Thymus (tissue), 11 donors: ENCODE measurements around the gene AKAP8L. TPM values are rescaled to one million over a fixed set of nuclear protein-coding genes. Genes with fewer than 3 reads are reported as not detected.
A peak's percentile ranks its signal among the peaks of the same experiment; 100 is the strongest.

Experiments used
- DNase-seq, 9 donors: peaks; one replicate each; pipeline ENCODE4 v3.0.0-alpha.2; 2013; ENCODE audit warnings: low spot score in 9 of 9, low read depth in 6 of 9, missing footprints in 1 of 9
- H3K27ac ChIP-seq, 2 donors: one replicate each; pipeline ENCODE4 v1.5.1; 2013; ENCODE audit warnings: control low read depth in 1 of 2, low read depth in 1 of 2, low read length in 1 of 2, mild to moderate bottlenecking in 1 of 2, moderate library complexity in 1 of 2
- H3K27me3 ChIP-seq, 2 donors: one replicate each; pipeline ENCODE4 v1.5.1; 2013; ENCODE audit warnings: low read length in 1 of 2; ENCODE audit not compliant: control insufficient read depth in 2 of 2, insufficient read depth in 1 of 2
- H3K36me3 ChIP-seq, 2 donors: one replicate each; pipeline ENCODE4 v1.5.1; 2013; ENCODE audit warnings: low read length in 1 of 2, mild to moderate bottlenecking in 1 of 2, moderate library complexity in 1 of 2; ENCODE audit not compliant: control insufficient read depth in 2 of 2, insufficient read depth in 2 of 2
- H3K4me1 ChIP-seq, 2 donors: one replicate each; pipeline ENCODE4 v1.5.1; 2013; ENCODE audit warnings: low read length in 2 of 2; ENCODE audit not compliant: control insufficient read depth in 2 of 2, insufficient read depth in 2 of 2
- H3K4me3 ChIP-seq, 2 donors: one replicate each; pipeline ENCODE4 v1.5.1; 2013; ENCODE audit warnings: low read length in 2 of 2, control low read depth in 1 of 2, mild to moderate bottlenecking in 1 of 2
- H3K9me3 ChIP-seq, 2 donors: one replicate each; pipeline ENCODE4 v1.5.1; 2013; ENCODE audit warnings: low read length in 1 of 2, mild to moderate bottlenecking in 1 of 2; ENCODE audit not compliant: control insufficient read depth in 2 of 2, insufficient read depth in 1 of 2
- WGBS: extraction: QIAGEN DNeasy Blood & Tissue Kit; methylation state at CpG from one replicate; pipeline ENCODE4 v1.1.7; 2013; 5-methylcytosine and 5-hydroxymethylcytosine counted together
- polyA plus RNA-seq: library from polyadenylated mRNA; stranded (reverse); fragments of 200-250 nt; gene quantifications from one replicate; pipeline ENCODE4 v1.2.3, GENCODE V29; 2013
- total RNA-seq: library from RNA; stranded (reverse); fragments of 120-200 nt; gene quantifications from one replicate; pipeline ENCODE4 v1.2.4, GENCODE V29; 2013
- donor health status: healthy.

The AKAP8L gene
- total and polyA plus RNA-seq, 2 donors: 64.1 to 128 TPM

DNA sequence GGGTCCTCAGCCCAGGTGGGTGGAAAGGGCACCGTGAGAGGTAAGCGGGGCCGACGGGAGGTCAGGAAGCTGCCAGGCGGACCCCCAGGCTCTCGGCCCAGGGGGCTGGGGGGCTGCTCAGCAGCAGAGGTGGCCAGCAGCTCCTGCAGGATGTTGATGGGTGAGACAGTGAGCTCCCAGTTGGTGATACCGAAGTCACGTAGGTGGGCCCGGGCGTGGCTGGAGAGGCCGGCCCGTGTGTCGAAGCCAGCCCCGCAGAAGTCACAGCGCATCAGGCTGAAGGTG, 18.0 kb upstream of the AKAP8L start:
- no peaks in the 10 kb centered on the region for H3K9me3 ChIP-seq
- no peaks in the 10 kb centered on the region for H3K27me3 ChIP-seq
- H3K36me3 ChIP-seq: peaks cover 0 to 4% of the 10 kb centered on the region in 2 donors
- WGBS: 97% methylated on average over 15 of the region's 15 CpGs
- no peak overlapping the region for H3K27ac ChIP-seq
- H3K4me1 ChIP-seq: peaks cover 2 to 16% of the 10 kb centered on the region in 2 donors
- H3K4me3 ChIP-seq: no peak overlapping the region
- DNase-seq: no peak

DNA sequence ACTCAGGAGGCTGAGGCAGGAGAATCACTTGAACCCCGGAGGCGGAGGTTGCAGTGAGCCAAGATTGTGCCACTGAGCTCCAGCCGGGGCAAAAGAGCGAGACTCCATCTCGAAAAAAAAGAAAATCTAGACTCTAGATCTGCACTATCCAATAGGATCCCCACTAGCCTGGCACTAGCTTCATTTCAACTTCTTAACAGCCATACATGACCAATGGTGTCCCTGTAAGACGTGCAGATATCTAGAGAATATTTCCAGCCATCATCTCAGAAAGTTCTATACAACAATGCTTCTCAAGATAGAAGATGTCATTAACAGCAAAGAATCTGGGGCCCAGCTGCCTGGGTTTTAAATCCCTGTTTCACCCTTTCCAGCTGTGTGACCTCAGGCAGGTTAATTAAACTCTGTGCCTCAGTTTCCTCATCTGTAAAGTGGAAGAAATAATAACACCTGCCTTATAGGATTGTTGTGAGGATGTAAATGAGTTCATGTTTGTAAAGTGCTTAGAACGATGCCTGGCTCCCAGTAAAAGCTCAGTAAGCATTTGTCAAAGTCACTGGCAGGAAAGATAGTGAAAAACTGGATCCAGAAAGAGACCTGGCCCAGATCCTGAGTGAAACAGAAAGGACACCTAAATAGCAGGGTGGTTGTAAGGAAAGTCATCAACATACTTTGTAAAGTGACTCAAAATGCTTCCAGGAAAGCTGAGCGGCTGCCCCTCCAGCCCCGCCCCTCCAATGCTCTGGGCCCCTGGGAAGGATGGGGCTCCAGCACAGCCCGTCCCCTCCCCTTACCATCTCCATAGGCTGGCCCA, 17.4 kb upstream of the AKAP8L start:
- Histone ChIP-seq H3K27me3 (no peaks in the 10 kb centered on the region), H3K36me3 (peaks cover 0 to 4% of the 10 kb centered on the region in 2 donors), H3K9me3 (no peaks in the 10 kb centered on the region), H3K27ac (no peak overlapping the region), H3K4me3 (no peak overlapping the region), H3K4me1 (peaks cover 7 to 22% of the 10 kb centered on the region in 2 donors)
- no peak for DNase-seq
- 96% methylated on average over 10 of the region's 10 CpGs for WGBS

DNA sequence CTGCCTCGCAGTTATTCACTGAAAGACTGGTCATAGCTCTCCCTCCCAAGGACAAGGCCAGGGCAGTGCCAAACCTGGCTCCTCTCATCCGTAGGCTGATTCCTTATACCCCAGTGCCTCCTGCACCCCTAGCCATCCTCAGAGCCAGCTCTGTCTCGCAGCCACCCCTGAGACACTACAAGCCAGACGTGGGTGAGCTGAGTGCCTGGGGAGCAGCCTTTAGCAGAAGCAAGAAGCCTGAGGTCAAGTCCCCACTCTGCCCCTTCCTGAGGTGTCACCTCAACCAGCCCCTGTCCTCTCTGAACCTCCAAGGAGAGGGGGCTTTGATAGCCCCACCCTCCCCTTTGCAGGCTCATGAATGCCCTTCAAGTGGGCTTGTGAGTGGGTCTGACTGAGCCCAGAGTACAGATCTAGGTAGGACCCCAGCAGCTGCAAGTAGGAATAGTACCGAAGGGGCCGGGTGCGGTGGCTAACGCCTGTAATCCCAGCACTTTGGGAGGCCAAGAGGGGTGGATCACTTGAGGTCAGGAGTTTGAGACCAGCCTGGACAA, 14.8 kb upstream of the AKAP8L start:
- DNase-seq: no peak
- WGBS: 71% methylated on average over 8 of the region's 8 CpGs
- H3K9me3 ChIP-seq: no peaks in the 10 kb centered on the region
- no peaks in the 10 kb centered on the region for H3K27me3 ChIP-seq
- peaks cover 8 to 28% of the 10 kb centered on the region in 2 donors for H3K4me1 ChIP-seq
- peaks cover 14 to 23% of the 10 kb centered on the region in 2 donors for H3K36me3 ChIP-seq
- peak overlapping the region; percentile 74 to 89 for H3K4me3 ChIP-seq
- H3K27ac ChIP-seq: peak overlapping the region in 1 of 2 donors; percentile 95

DNA sequence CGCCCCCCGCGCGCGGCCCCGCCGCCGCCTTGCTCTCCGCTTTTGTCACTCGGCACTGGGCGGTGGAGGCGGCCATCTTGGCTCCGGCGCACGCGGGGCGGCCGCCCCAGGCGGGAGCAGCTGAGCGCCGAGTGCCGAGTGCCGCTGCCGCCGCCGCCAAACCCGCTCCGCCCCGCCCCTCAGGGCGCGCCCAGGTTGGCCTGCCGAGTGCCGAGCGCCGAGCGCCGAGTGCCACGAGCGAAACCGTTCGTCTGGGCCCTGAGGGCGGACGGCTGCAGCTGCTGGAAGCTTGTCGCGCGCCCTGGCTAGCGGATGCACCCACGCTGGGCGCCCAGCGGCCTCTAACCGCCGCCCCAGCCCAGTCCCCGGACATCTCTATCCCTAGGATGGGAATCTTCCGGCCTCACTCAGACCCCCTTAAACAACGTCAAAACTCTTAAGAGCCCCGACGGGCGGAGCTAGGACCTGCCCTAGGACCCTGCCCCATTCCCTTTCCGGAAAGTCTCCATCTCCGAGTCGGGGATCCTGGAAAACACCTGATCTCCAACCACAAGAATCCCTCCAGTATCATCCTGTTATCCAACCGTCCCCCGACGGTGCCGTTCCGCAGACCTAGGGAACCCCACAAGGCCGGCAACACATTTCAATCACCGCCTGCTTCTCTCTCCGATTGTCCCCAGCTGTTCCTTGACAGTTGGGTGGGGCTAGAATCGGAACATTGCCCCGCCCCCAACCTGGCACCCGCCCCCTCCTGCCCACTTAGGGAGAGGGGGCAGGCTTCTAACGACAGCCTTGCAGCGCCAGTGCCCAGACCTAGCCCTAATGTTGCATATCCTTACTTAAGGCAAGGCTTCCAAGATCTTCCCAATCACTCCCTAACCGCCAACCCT, 14.1 kb upstream of the AKAP8L start:
- Histone ChIP-seq H3K4me1 (peaks cover 8 to 28% of the 10 kb centered on the region in 2 donors), H3K27ac (peak overlapping the region; percentile 95), H3K9me3 (no peaks in the 10 kb centered on the region), H3K27me3 (no peaks in the 10 kb centered on the region), H3K36me3 (peaks cover 19 to 26% of the 10 kb centered on the region in 2 donors), H3K4me3 (peak overlapping the region; percentile 74 to 89)
- peak; percentile 46 to 94 (median 86) for DNase-seq
- under 1% methylated on average over 75 of the region's 75 CpGs for WGBS

DNA sequence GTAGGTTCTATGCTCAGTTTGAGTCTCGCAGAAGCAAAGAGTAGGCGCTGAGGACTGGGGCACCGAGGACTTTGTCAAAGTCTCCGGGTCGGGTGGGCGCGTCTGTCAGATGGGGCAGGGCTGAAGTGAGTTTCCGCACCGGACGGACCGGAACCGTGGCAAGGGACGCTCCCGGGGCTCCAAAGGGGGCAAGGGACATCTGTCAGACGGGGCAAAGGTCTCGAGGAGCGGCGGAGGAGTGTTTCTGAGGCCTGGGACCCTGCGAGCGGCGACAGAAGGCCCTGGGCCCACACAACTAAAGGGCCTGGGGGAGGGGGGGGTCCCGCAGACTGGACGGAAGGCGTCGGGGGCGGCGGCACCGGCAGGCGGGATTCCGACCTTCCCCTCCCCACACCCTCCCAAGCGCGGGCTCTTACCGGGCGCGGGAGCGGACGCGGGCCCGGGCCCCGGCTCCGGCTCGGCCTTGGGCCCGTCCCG, 13.3 kb upstream of the AKAP8L start:
- H3K27ac ChIP-seq: peak overlapping the region in 1 of 2 donors; percentile 60
- no peaks in the 10 kb centered on the region for H3K9me3 ChIP-seq
- H3K4me1 ChIP-seq: peaks cover 8 to 28% of the 10 kb centered on the region in 2 donors
- under 1% methylated on average over 44 of the region's 44 CpGs for WGBS
- peaks cover 27 to 34% of the 10 kb centered on the region in 2 donors for H3K36me3 ChIP-seq
- DNase-seq: peak in 1 of 9 donors; percentile 14
- H3K4me3 ChIP-seq: peak overlapping the region; percentile 69 to 89
- no peaks in the 10 kb centered on the region for H3K27me3 ChIP-seq

DNA sequence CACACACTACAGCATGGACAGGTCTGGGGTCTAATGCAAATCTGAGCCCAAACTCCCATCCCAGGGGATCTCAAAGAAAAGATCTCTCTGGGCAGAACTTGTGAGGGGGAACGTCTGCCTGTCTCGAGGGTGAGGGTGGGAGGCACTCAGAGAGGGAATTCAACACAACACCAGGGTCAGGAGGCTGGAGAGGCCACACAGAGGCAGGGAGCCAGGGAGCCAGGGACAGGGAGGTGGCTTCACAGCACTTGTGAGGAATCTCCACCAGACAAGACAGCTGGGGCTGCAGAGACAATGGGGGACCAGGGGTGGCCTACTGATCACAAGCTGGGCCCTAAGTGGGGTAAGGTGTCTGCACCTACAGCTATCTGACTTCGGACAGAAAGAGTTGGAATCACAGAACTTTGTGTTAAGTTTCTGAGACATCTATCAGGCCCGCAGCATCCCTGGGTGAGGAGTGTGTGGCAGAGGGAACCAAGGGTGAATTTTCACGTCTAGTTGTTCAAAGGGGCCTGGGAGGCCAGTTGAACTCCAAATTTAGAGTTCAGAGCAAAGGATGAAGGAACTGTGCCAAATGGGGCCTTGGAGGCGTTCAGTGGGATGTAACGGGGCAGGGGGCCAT, 12.7 kb upstream of the AKAP8L start:
- H3K36me3 ChIP-seq: peaks cover 33 to 40% of the 10 kb centered on the region in 2 donors
- peaks cover 8 to 28% of the 10 kb centered on the region in 2 donors for H3K4me1 ChIP-seq
- no peaks in the 10 kb centered on the region for H3K9me3 ChIP-seq
- H3K27me3 ChIP-seq: no peaks in the 10 kb centered on the region
- peak overlapping the region; percentile 69 to 89 for H3K4me3 ChIP-seq
- no peak for DNase-seq
- 38% methylated on average over 7 of the region's 7 CpGs for WGBS
- peak overlapping the region in 1 of 2 donors; percentile 60 for H3K27ac ChIP-seq

DNA sequence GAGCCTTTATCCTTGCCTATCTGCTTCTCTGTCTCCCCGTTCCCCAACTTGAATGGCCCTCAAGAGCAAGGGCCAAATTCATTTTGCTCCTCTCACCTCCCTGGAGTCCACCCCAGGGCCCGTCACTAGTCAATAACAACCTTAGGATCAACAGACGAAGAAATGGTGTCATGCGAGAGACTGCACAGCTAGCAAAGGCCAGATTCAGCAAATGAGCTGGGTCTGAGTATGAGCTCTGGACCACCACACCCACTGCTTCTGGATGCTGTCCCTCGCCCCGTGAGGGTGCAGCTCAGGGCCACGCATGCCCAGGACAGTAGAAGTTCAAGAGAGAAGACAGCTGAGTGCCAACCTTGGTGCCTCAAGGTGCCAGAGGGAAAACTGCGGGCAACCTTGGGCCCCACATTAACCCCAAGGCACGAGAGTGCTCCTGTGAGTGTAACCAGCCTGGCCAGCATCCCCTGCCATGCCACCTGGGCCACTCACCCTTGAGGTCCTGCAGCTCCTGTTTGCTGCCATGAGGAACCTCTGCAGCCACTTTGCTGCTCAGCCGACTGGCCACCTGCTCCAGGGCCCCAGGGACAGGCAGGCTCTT, 11.8 kb upstream of the AKAP8L start:
- Histone ChIP-seq H3K4me1 (peaks cover 8 to 28% of the 10 kb centered on the region in 2 donors), H3K36me3 (peaks cover 40 to 49% of the 10 kb centered on the region in 2 donors)

DNA sequence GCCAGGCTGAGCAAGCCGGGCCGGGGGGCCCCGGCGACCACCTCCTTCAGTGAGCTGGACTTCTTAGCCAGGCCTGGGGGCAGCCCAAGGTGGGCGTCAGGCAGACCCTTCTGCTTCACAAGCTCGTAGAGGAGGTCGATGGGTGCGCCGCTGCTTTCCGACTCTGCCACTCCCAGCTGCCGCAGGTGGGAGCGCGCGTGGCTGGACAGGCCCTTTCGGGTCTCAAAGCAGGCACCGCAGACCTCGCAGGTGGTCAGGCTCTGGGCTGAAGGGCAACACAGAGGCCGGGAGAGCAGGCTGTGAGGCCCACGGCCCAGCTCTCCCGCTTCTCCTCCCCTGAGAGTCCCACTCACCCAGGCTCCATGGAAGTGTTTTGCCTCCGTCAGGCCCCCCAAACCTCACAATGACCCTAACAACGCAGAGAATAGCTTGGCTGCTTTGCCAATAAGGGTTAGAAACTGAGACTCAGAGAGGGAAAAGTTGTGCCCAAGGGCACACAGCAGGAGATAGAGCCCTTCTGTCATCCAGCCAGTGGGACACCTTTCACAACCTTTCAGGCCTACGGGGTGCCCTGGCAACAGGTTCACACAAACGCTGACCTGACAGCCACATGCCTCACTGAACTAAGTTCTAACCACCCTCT, 11.2 kb upstream of the AKAP8L start:
- Histone ChIP-seq H3K4me1 (peaks cover 8 to 28% of the 10 kb centered on the region in 2 donors), H3K27ac (no peak overlapping the region), H3K4me3 (no peak overlapping the region), H3K36me3 (peaks cover 45 to 56% of the 10 kb centered on the region in 2 donors), H3K27me3 (no peaks in the 10 kb centered on the region), H3K9me3 (no peaks in the 10 kb centered on the region)
- DNase-seq: no peak
- 96% methylated on average over 24 of the region's 24 CpGs for WGBS

More for the DNA sequence above, 11.8 kb upstream of the AKAP8L start:
- H3K4me3 ChIP-seq: no peak overlapping the region
- no peak for DNase-seq
- no peaks in the 10 kb centered on the region for H3K9me3 ChIP-seq
- 97% methylated on average over 10 of the region's 10 CpGs for WGBS
- H3K27ac ChIP-seq: no peak overlapping the region
- no peaks in the 10 kb centered on the region for H3K27me3 ChIP-seq
